Measurements from ENCODE around the gene LARP4. TPM values are rescaled to one million over a fixed set of nuclear protein-coding genes. Genes with fewer than 3 reads are reported as not detected.
A peak's percentile ranks its signal among the peaks of the same experiment; 100 is the strongest.

The LARP4 gene
- total and polyA plus RNA-seq, 2 experiments from 2014 or later: 17.4 to 30.9 TPM

GRCh38 chr12:50467439-50467838 lies 66.8 kb downstream of the LARP4 start:
- Histone ChIP-seq H3K9me3 (ENCODE audit: low read depth) (no peaks in the 10 kb centered on the region), H2AFZ (no peak overlapping the region), H3K4me3 (no peak overlapping the region), H3K27ac (no peak overlapping the region), H3K79me2 (ENCODE audit: insufficient read depth) (no peaks in the 10 kb centered on the region), H3K9me2 (ENCODE audit: insufficient read depth) (no peaks in the 10 kb centered on the region), H3K4me1 (ENCODE audit: insufficient read depth) (no peaks in the 10 kb centered on the region), H3K27me3 (replicated peaks; ENCODE audit: insufficient read depth) (no peaks in the 10 kb centered on the region), H3K9ac (no peak overlapping the region), H3F3A (ENCODE audit: insufficient read depth) (peaks cover 7% of the 10 kb centered on the region; the same call in 1 of the 2 replicates), H4K20me1 (ENCODE audit: insufficient read depth) (no peaks in the 10 kb centered on the region), H3K36me3 (ENCODE audit: low read depth) (peaks cover 48% of the 10 kb centered on the region), H3K4me2 (ENCODE audit: unreplicated experiment) (no peak overlapping the region)
- peak; percentile 3 for DNase-seq
- no peak for TF ChIP-seq EZH2phosphoT487 (IDR thresholded peaks at IDR 0.05; ENCODE audit: insufficient read depth, low read depth)
- TF ChIP-seq EZH2 (IDR thresholded peaks at IDR 0.05; ENCODE audit: insufficient read depth, poor library complexity, severe bottlenecking): no peak
- in situ Hi-C loops (cut with MboI): no loop called here
- 75 to 84% methylated on average over 3 of the region's 3 CpGs for WGBS, 2 experiments (ENCODE audit: low coverage in 1 of 2, low lambda C conversion rate in 2 of 2, missing lambda C conversion rate in 2 of 2)

- Histone ChIP-seq H4K20me1 (ENCODE audit: insufficient read depth) (no peaks in the 10 kb centered on the region), H3K79me2 (ENCODE audit: insufficient read depth) (no peaks in the 10 kb centered on the region), H3K36me3 (ENCODE audit: low read depth) (peaks cover 42% of the 10 kb centered on the region), H3K9me2 (ENCODE audit: insufficient read depth) (no peaks in the 10 kb centered on the region), H3K9ac (no peak overlapping the region), H2AFZ (no peak overlapping the region), H3K4me1 (ENCODE audit: insufficient read depth) (no peaks in the 10 kb centered on the region), H3K27ac (no peak overlapping the region), H3K4me3 (no peak overlapping the region), H3K9me3 (ENCODE audit: low read depth) (no peaks in the 10 kb centered on the region), H3K27me3 (replicated peaks; ENCODE audit: insufficient read depth) (no peaks in the 10 kb centered on the region), H3F3A (ENCODE audit: insufficient read depth) (0 out of 2 replicates have a peak, but pooled peaks cover 4% of the 10 kb centered on the region), H3K4me2 (ENCODE audit: unreplicated experiment) (no peak overlapping the region)
- DNase-seq: no peak
- no peak for TF ChIP-seq EZH2phosphoT487 (IDR thresholded peaks at IDR 0.05; ENCODE audit: insufficient read depth, low read depth)
- no peak for TF ChIP-seq EZH2 (IDR thresholded peaks at IDR 0.05; ENCODE audit: insufficient read depth, poor library complexity, severe bottlenecking)
- 92 to 100% methylated on average over 1 of the region's 1 CpG for WGBS, 2 experiments (ENCODE audit: low coverage in 1 of 2, low lambda C conversion rate in 2 of 2, missing lambda C conversion rate in 2 of 2)
- in situ Hi-C loops (cut with MboI): no loop called here
These were observed 76.7 kb downstream of the LARP4 start for GRCh38 chr12:50477241-50477832.

GRCh38 chr12:50482571-50482970 lies 81.9 kb downstream of the LARP4 start:
- Histone ChIP-seq H3K4me2 (ENCODE audit: unreplicated experiment) (no peak overlapping the region), H3K9ac (no peak overlapping the region), H2AFZ (no peak overlapping the region), H3K9me2 (ENCODE audit: insufficient read depth) (no peaks in the 10 kb centered on the region), H3K79me2 (ENCODE audit: insufficient read depth) (no peaks in the 10 kb centered on the region), H3F3A (ENCODE audit: insufficient read depth) (peaks cover 4% of the 10 kb centered on the region; the same call in 1 of the 2 replicates), H3K4me1 (ENCODE audit: insufficient read depth) (no peaks in the 10 kb centered on the region), H3K27me3 (replicated peaks; ENCODE audit: insufficient read depth) (no peaks in the 10 kb centered on the region), H3K9me3 (ENCODE audit: low read depth) (no peaks in the 10 kb centered on the region), H3K4me3 (no peak overlapping the region), H3K27ac (no peak overlapping the region), H3K36me3 (ENCODE audit: low read depth) (peaks cover 2% of the 10 kb centered on the region), H4K20me1 (ENCODE audit: insufficient read depth) (no peaks in the 10 kb centered on the region)
- in situ Hi-C loops (cut with MboI): no loop called here
- 77 to 83% methylated on average over 4 of the region's 4 CpGs for WGBS, 2 experiments (ENCODE audit: low coverage in 1 of 2, low lambda C conversion rate in 2 of 2, missing lambda C conversion rate in 2 of 2)
- no peak for DNase-seq
- TF ChIP-seq EZH2 (IDR thresholded peaks at IDR 0.05; ENCODE audit: insufficient read depth, poor library complexity, severe bottlenecking): no peak
- TF ChIP-seq EZH2phosphoT487 (IDR thresholded peaks at IDR 0.05; ENCODE audit: insufficient read depth, low read depth): no peak

- Histone ChIP-seq H3K4me1 (ENCODE audit: insufficient read depth) (no peaks in the 10 kb centered on the region), H3K9me2 (ENCODE audit: insufficient read depth) (no peaks in the 10 kb centered on the region), H3K27me3 (replicated peaks; ENCODE audit: insufficient read depth) (no peaks in the 10 kb centered on the region), H3K9ac (no peak overlapping the region), H3F3A (ENCODE audit: insufficient read depth) (peaks cover 4% of the 10 kb centered on the region; the same call in 1 of the 2 replicates), H4K20me1 (ENCODE audit: insufficient read depth) (no peaks in the 10 kb centered on the region), H3K36me3 (ENCODE audit: low read depth) (no peaks in the 10 kb centered on the region), H3K9me3 (ENCODE audit: low read depth) (no peaks in the 10 kb centered on the region), H3K27ac (no peak overlapping the region), H3K4me2 (ENCODE audit: unreplicated experiment) (no peak overlapping the region), H3K4me3 (no peak overlapping the region), H2AFZ (no peak overlapping the region), H3K79me2 (ENCODE audit: insufficient read depth) (no peaks in the 10 kb centered on the region)
- 89 to 100% methylated on average over 1 of the region's 1 CpG for WGBS, 2 experiments (ENCODE audit: low coverage in 1 of 2, low lambda C conversion rate in 2 of 2, missing lambda C conversion rate in 2 of 2)
- TF ChIP-seq EZH2 (IDR thresholded peaks at IDR 0.05; ENCODE audit: insufficient read depth, poor library complexity, severe bottlenecking) (no peak), EZH2phosphoT487 (IDR thresholded peaks at IDR 0.05; ENCODE audit: insufficient read depth, low read depth) (no peak)
- in situ Hi-C loops (cut with MboI): no loop called here
- DNase-seq: no peak
These were observed 82.8 kb downstream of the LARP4 start for GRCh38 chr12:50483488-50483887.

Data from GM23248 (cell line).